ENCODE data around the gene ASIC5. TPM values are rescaled to one million over a fixed set of nuclear protein-coding genes. Genes with fewer than 3 reads are reported as not detected.

ASIC5 gene
- total and polyA plus RNA-seq, 2 donors (not counting 1 experiment from before 2014, with no cell fraction given), result not detected

- H3K27me3 Mint-ChIP-seq, result no peaks in the 10 kb centered on the region
- 84% methylated on average over 3 of the region's 5 CpGs for WGBS (ENCODE audit: insufficient coverage)
- H2AFZ ChIP-seq (ENCODE audit: insufficient read depth, low read depth, low read length, poor library complexity, severe bottlenecking), result no peak overlapping the region
Observed at GRCh38 chr4:155889031-155889793, 23.1 kb upstream of the ASIC5 start.

More at GRCh38 chr4:155889031-155889793, 23.1 kb upstream of the ASIC5 start:
- no peaks in the 10 kb centered on the region for H3K4me1 ChIP-seq (ENCODE audit: control insufficient read depth in 2 of 2, insufficient read depth in 2 of 2, low read length in 2 of 2)
- H3K4me3 Mint-ChIP-seq, result no peak overlapping the region
- no peak overlapping the region for H3K4me2 ChIP-seq (replicated peaks; ENCODE audit: low read depth, low read length, poor library complexity, severe bottlenecking)
- H3K4me1 Mint-ChIP-seq, result no peaks in the 10 kb centered on the region
- peaks cover 0 to 2% (median 0%) of the 10 kb centered on the region in 4 experiments for H3K27me3 ChIP-seq (replicated peaks in 1 of 4; ENCODE audit: control extremely low read depth in 1 of 4, control insufficient read depth in 3 of 4, insufficient read depth in 4 of 4, low read length in 3 of 4)
- no peak overlapping the region for H3K27ac ChIP-seq (ENCODE audit: low read length in 2 of 2)
- ATAC-seq (ENCODE audit: low read depth) (no peak), DNase-seq (no peak)
- no peaks in the 10 kb centered on the region for H4K20me1 ChIP-seq (ENCODE audit: control insufficient read depth, insufficient read depth, low read length, poor library complexity, severe bottlenecking)
- H3K27ac Mint-ChIP-seq, result no peak overlapping the region
- intact Hi-C loops (cut with micrococcal nuclease), result no loop called here
- no peaks in the 10 kb centered on the region for H3K79me2 ChIP-seq (ENCODE audit: control insufficient read depth, insufficient read depth, low read length)
- H3K9me3 ChIP-seq (ENCODE audit: control extremely low read depth in 1 of 3, control insufficient read depth in 2 of 3, insufficient read depth in 1 of 3, low read length in 2 of 3), result no peaks in the 10 kb centered on the region
- POLR2A ChIA-PET, result no interaction called here
- H3K36me3 ChIP-seq (replicated peaks in 1 of 2; ENCODE audit: control extremely low read depth in 1 of 2, control insufficient read depth in 1 of 2, extremely low read depth in 1 of 2, insufficient read depth in 2 of 2, low read length in 1 of 2), result no peaks in the 10 kb centered on the region
- CTCF ChIA-PET, result no interaction called here
- no peaks in the 10 kb centered on the region for H3K9me3 Mint-ChIP-seq (ENCODE audit: insufficient read depth)
- H3K4me3 ChIP-seq (ENCODE audit: control extremely low read depth in 1 of 5, extremely low read depth in 1 of 5, insufficient read depth in 1 of 5, low read depth in 2 of 5, low read length in 4 of 5), result no peak overlapping the region
- TF ChIP-seq CTCF (IDR thresholded peaks at IDR 0.05) (no peak), EZH2 (IDR thresholded peaks at IDR 0.05; ENCODE audit: borderline replicate concordance, insufficient read depth, low read depth, low read length, poor library complexity, severe bottlenecking) (no peak)
- no peak overlapping the region for H3K9ac ChIP-seq (ENCODE audit: low read length)

Data from B cell (primary cell).